ENCODE data around the gene BCAS1.

The BCAS1 gene

DNA sequence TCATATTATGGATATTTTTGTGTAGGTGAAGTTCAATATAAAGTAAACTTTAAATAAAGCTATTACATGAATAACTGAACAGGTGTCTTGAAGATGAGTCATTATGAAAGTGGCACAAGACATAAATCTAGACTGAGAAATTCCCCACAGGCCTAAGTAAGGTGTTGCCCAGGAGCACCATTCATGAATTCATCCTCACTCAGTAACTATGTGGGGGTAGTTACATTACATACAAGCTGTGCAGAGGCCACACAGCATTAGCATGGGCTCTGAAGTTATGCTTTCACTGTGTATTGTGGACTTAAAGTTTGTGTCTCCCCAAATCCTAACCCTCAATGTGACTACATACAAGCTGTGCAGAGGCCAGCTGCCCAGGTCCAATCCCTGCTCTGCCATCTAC, 65.9 kb downstream of the BCAS1 start:
- H3K4me1 Mint-ChIP-seq, result no peaks in the 10 kb centered on the region
- no peak overlapping the region for H3K27ac Mint-ChIP-seq
- peaks cover 27% of the 10 kb centered on the region for H3K9me3 Mint-ChIP-seq
- peaks cover 9% of the 10 kb centered on the region for H3K36me3 Mint-ChIP-seq
- peaks cover 4% of the 10 kb centered on the region for H3K27me3 Mint-ChIP-seq
- no peak overlapping the region for H3K4me3 Mint-ChIP-seq

DNA sequence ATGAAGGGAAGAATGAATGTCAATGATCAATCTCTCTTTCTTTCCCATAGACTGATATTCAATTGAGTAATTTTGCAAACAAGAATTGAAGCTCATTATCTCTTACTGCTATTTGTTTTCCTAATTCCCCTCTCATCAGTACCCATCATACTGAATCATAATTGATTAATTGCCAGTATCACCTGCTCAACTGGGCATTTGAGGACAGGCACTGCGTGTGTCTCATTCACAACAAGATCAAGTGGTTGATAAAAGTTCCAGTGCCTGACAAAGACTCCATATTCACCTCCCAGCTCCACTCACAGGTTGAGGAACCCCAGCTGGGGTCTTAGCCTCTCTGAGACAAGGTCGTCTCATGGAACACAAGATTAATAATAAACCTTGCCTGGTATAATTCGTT, 67.7 kb downstream of the BCAS1 start:
- Mint-ChIP-seq H3K9me3 (peaks cover 27% of the 10 kb centered on the region), H3K36me3 (peaks cover 10% of the 10 kb centered on the region), H3K4me3 (no peak overlapping the region), H3K27ac (no peak overlapping the region), H3K4me1 (no peaks in the 10 kb centered on the region), H3K27me3 (peaks cover 4% of the 10 kb centered on the region)

DNA sequence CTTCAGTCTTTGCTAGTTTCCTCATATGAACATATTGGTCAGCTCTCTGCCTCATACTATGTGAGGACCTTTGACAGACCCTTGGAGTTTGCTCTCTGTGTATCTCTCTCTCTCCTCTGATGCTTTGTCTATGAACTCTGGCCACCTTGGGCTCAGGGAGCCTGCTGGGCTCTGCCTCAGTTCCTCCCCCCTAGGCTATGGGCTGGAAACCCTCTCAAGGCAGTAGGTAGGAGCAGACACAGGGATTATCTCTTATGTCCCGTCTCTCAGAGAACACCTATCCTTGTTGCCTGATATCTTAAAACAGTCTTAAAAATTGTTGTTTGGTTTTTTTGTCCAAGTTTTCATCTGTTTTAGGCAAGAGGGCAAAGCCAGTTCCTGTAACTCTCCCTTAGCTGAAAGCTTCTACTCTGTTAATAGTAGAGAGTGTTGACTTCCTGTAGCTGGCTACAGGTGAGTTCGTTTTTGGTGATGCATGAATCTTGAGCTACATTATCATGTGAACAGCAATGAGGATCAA, 68.3 kb downstream of the BCAS1 start:
- Mint-ChIP-seq H3K36me3 (peaks cover 10% of the 10 kb centered on the region), H3K9me3 (peaks cover 27% of the 10 kb centered on the region), H3K4me3 (no peak overlapping the region), H3K4me1 (no peaks in the 10 kb centered on the region), H3K27me3 (peaks cover 4% of the 10 kb centered on the region), H3K27ac (no peak overlapping the region)

DNA sequence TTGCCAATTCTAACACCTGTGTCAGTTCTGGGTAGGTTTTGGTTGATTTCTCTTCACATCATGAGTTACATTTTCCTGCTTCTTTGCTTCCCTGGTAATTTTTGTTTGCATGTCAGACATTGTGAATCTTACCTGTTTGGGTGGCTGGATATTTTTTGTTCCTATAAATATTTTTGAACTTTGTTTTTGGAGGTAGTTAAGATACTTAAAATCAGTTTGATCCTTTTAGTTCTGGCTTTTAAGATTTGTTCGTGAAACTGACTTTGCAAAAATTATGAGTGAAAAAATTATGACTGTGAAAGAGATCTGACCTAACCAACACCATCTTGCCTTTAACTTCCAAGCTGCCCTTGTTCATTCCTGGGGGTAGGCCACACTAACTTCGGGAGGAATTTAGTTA, 69.5 kb downstream of the BCAS1 start:
- Mint-ChIP-seq H3K27me3 (peaks cover 7% of the 10 kb centered on the region), H3K36me3 (peaks cover 10% of the 10 kb centered on the region), H3K9me3 (peaks cover 27% of the 10 kb centered on the region), H3K4me1 (no peaks in the 10 kb centered on the region), H3K4me3 (no peak overlapping the region), H3K27ac (no peak overlapping the region)

DNA sequence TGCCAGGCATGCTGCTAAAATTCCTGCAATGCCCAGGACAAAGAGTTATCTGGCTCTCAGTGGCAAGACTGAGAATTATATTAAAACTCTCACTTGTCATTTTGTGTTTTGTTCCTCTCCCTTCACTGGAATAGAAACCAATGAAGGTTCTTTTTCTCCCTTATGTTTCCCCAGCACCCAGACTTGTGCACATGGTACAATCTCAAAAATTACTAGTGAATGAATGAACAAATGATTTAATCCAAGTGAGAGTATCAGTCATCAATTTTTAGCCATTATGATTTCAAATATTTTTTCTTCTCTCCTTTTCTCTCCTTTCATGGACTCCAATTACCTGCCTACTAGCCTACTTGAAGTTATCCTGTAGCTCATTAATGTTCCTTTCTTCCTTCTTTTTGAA, 70.1 kb downstream of the BCAS1 start:
- Mint-ChIP-seq H3K4me1 (no peaks in the 10 kb centered on the region), H3K36me3 (peaks cover 10% of the 10 kb centered on the region), H3K27ac (no peak overlapping the region), H3K27me3 (peaks cover 6% of the 10 kb centered on the region), H3K4me3 (no peak overlapping the region), H3K9me3 (peaks cover 27% of the 10 kb centered on the region)

DNA sequence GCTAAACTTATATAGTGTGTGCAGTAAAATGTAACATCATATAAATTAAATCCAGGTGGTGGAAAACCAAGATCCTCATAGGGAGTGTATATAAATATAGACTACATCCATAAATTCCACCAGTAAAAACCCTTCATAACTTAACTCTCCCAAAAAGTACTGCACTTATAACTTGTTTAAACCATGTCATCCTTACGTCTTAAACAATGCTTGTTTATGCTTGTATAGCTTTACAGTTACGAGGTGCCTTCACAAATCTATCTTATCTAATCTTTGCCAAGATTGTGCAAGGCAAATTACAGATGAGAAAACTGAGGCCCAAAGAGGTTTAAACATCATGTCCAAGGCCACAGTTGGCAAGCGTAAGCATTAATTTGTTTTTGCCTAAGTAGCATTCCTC, 71.3 kb downstream of the BCAS1 start:
- Mint-ChIP-seq H3K27me3 (peaks cover 6% of the 10 kb centered on the region), H3K27ac (no peak overlapping the region), H3K4me3 (no peak overlapping the region), H3K36me3 (peaks cover 10% of the 10 kb centered on the region), H3K9me3 (peaks cover 27% of the 10 kb centered on the region), H3K4me1 (no peaks in the 10 kb centered on the region)

DNA sequence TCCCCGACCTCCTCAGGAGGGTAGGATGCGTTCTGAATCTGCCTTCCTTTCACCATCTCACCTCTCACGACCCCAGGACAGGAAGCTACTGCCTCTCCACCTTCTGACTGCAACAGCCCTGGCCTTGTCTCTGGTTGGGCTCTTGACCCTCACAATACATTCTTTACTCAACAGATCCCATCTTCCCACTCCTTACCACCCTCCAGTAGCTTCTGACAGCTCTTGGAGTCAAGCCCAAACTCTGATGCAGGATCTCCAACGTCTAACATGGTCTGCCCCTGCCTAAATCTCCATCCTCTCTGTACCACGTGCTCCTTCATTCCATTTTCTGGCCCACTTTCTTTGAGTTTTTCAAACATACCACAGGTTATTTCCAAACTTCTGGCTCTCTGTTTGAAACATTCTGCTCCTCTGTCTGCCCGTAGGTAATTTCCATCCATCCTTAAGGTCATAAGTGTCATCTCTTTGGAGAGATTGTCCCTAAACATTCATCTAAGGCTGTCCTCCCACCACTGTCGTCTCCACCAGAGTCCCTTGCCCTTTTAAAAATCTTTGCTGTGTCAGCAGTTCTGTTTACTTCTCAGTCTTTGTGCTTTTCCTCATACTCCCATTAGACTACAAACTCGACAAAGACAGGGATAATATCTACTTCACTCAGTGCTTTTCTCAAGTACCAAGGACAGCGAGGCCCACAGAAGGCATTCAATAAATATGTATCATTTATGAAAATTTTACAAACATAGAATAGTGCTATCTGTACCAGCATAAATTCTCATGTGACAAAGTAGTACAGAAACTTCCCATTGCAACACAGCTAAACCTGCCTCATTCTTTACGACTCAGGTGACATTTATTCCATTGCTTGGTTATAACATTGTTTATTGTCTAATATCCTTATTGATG, 73.6 kb downstream of the BCAS1 start:
- Mint-ChIP-seq H3K27ac (no peak overlapping the region), H3K27me3 (peaks cover 6% of the 10 kb centered on the region), H3K36me3 (peaks cover 4% of the 10 kb centered on the region), H3K4me1 (no peaks in the 10 kb centered on the region), H3K9me3 (peaks cover 16% of the 10 kb centered on the region), H3K4me3 (no peak overlapping the region)

DNA sequence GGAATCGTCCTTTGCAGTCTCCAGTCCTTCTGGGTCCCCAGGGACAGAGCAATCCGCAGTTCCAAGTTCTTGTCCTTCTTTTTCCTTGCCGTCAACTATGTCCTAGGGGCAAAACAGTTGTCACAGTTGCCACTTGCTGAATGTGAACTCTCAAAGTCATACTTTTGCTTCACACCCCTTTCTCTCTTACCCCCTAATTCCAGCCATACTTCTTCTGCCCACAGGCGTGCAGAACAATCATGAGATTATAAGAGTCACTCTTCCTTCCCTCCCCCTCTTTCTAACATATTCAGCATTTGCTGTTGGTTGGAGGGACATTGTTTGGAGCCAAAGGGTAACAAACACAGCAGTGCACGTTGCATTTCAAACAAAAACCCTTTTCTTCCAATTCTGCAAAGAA, 74.4 kb downstream of the BCAS1 start:
- H3K4me3 Mint-ChIP-seq, result no peak overlapping the region
- peaks cover 7% of the 10 kb centered on the region for H3K27me3 Mint-ChIP-seq
- H3K36me3 Mint-ChIP-seq, result peaks cover 4% of the 10 kb centered on the region
- no peaks in the 10 kb centered on the region for H3K4me1 Mint-ChIP-seq
- H3K9me3 Mint-ChIP-seq, result peaks cover 7% of the 10 kb centered on the region
- no peak overlapping the region for H3K27ac Mint-ChIP-seq

DNA sequence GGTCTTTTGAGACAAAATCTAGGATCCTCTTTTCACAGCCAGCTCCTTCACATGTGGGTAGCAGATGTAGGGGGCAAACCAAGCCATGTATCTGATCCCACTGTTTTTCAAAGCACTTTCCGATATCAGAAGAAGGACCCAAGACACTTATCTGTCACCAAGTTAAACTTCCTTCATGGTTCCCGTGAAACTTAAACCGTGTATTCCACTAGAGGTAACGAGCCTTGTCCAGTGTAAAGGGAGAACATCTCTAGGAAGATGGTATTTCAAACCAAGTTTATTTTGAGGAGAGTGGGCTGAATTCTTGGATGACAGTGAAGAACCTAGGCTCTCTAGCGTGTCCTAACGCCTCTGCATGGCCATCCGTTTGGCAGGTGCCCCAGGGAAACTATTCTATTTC, 76.3 kb downstream of the BCAS1 start:
- H3K27me3 Mint-ChIP-seq, result peaks cover 7% of the 10 kb centered on the region
- no peaks in the 10 kb centered on the region for H3K9me3 Mint-ChIP-seq
- no peaks in the 10 kb centered on the region for H3K4me1 Mint-ChIP-seq
- no peak overlapping the region for H3K4me3 Mint-ChIP-seq
- H3K36me3 Mint-ChIP-seq, result peaks cover 2% of the 10 kb centered on the region
- H3K27ac Mint-ChIP-seq, result no peak overlapping the region

DNA sequence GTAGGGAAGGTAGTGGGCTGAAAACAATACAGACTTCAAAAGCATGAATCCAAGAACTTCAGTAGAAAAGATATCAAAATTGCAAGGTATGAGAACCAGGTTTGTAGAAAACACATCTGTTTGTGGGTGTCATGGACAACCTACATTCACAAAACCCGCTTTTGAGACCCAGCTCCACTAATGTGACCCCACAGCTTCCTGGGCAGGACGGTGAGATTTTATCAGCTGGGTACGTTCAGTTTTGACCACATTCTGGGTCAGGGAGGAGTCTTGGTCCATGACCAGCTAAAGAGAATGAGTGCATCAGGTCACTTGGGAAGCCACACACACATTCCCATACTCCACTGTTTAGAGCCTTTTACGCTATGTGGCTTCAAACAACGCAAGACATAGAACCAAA, 77.1 kb downstream of the BCAS1 start:
- H3K4me3 Mint-ChIP-seq, result no peak overlapping the region

DNA sequence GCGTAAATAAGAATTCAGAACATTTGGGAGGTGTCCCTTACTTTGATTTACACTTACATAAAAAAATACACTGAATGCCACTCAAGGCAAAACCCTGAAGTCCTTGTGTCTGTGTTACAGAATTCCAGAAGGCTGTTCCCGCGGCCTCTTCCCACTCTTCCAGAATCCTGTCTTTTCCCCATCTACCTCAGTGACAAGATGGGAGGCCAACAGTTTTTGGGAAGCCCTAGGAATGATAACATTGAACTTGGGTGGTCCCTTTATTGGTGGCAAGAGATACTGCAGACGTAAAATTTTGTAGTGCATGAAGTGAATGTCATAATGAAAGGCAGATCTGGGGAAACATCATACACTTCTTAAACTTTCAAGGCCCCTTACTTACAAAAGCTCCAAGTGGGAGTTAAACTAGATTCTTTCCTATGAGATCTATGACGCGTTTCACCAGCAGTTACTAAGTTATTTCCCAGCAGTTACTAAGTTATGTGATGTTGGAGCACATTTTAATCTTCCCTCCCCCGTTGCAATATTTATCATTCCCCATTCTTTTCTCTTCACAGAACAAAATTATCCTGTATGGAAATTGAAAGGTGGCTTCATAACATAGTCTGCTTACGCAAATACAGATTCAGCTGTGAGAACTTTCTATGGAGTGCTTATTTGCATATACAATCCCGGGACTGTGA, 79.5 kb downstream of the BCAS1 start:
- no peaks in the 10 kb centered on the region for H3K9me3 Mint-ChIP-seq
- H3K36me3 Mint-ChIP-seq, result no peaks in the 10 kb centered on the region
- H3K27ac Mint-ChIP-seq, result no peak overlapping the region

More for the DNA sequence above, 77.1 kb downstream of the BCAS1 start:
- H3K4me1 Mint-ChIP-seq, result no peaks in the 10 kb centered on the region
- H3K36me3 Mint-ChIP-seq, result peaks cover 2% of the 10 kb centered on the region
- peaks cover 8% of the 10 kb centered on the region for H3K27me3 Mint-ChIP-seq
- no peak overlapping the region for H3K27ac Mint-ChIP-seq
- no peaks in the 10 kb centered on the region for H3K9me3 Mint-ChIP-seq

DNA sequence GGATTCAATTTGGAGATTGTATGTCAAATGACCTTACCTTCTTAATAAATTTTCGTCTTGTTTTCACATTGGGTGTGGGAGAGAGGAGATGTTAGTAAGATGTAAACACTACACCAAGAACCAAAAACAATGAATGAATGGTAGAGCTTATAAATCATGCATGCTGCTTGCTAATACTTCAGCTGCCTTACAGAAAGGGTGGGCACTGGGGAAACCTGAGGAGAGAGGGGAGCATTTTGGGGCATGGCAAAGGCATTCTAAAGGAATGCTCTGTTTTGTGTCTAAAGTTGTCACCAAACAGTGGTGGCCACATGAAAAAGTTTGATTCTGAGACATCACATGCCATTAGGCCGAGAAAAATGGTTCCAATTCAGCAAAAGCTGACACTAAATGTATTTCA, 80.4 kb downstream of the BCAS1 start:
- Mint-ChIP-seq H3K9me3 (no peaks in the 10 kb centered on the region), H3K36me3 (no peaks in the 10 kb centered on the region), H3K27ac (no peak overlapping the region), H3K4me3 (no peak overlapping the region), H3K4me1 (no peaks in the 10 kb centered on the region), H3K27me3 (peaks cover 11% of the 10 kb centered on the region)

More for the DNA sequence above, 79.5 kb downstream of the BCAS1 start:
- H3K27me3 Mint-ChIP-seq, result peaks cover 11% of the 10 kb centered on the region
- no peaks in the 10 kb centered on the region for H3K4me1 Mint-ChIP-seq
- no peak overlapping the region for H3K4me3 Mint-ChIP-seq

DNA sequence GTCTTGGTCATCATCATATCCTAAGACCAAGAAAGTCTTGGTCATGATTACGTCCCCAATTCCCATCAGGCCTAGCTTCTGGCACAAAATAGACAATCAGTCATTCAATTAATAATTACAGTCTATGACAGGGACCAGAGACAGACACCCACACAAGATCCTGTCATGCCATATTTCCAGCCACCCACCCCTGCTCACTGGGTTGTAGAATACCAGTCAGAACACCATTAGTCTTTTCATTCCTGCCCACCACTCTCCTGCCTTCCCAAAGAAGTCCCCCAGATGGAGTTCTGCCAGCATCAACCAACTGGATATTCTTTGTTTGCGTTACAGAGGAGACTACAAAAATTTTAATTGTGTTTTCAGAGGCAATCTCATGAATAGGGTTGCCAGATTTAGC, 81.0 kb downstream of the BCAS1 start:
- Mint-ChIP-seq H3K27ac (no peak overlapping the region), H3K4me1 (no peaks in the 10 kb centered on the region), H3K27me3 (peaks cover 11% of the 10 kb centered on the region), H3K36me3 (no peaks in the 10 kb centered on the region), H3K9me3 (no peaks in the 10 kb centered on the region), H3K4me3 (no peak overlapping the region)

DNA sequence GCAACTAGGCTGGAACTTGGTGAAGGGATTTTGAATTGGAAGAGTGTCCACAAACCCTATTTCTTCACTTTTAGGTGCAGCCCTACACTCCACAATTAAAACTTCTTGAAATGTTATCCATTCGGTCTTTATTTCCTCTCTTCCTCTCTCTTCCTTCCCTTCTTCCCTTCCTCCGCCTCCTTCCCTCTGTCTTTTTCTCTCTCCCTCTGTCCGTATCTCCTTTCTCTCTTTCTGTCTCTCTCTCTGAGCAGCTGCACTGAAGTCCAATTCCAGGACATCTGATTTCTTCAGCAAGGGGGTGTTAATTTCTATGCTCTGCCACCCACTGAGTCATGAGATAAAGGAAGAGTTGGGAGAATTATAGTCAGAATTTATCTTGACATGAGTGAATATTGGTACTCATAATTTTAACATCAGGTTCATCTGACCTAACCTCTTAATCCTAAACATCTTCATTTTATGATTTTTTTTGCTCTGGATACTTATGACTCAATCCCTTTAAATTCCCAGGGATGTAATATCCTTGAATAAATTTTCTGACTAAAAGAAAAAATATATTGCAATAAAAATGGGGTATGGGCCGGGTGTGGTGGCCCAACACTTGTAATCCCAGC, 84.2 kb downstream of the BCAS1 start:
- Mint-ChIP-seq H3K27me3 (peaks cover 8% of the 10 kb centered on the region), H3K36me3 (no peaks in the 10 kb centered on the region), H3K27ac (no peak overlapping the region), H3K9me3 (no peaks in the 10 kb centered on the region), H3K4me3 (no peak overlapping the region), H3K4me1 (no peaks in the 10 kb centered on the region)

DNA sequence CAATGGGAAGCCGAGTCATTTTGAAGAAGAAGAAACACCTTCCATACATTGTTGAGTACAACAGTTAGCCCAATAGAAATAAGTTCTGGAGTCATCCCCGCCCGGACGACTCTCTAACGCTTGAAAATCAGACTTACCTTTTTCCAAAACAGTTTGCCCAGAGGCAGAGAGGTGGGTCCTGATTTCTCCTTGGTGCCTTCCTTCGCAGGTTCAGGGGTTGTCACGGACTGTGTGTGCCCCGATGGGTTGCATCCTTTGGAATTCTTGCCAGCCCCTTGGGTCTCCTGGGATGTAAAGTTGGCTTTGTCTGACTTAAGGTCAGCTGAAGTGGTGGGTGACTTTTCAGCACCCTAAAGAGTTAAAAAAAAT, 85.3 kb downstream of the BCAS1 start:
- peaks cover 10% of the 10 kb centered on the region for H3K27me3 Mint-ChIP-seq
- H3K4me1 Mint-ChIP-seq, result no peaks in the 10 kb centered on the region
- no peaks in the 10 kb centered on the region for H3K9me3 Mint-ChIP-seq
- no peak overlapping the region for H3K4me3 Mint-ChIP-seq
- no peak overlapping the region for H3K27ac Mint-ChIP-seq
- no peaks in the 10 kb centered on the region for H3K36me3 Mint-ChIP-seq
